Measurements from ENCODE around the gene STAB2.

STAB2 gene

DNA sequence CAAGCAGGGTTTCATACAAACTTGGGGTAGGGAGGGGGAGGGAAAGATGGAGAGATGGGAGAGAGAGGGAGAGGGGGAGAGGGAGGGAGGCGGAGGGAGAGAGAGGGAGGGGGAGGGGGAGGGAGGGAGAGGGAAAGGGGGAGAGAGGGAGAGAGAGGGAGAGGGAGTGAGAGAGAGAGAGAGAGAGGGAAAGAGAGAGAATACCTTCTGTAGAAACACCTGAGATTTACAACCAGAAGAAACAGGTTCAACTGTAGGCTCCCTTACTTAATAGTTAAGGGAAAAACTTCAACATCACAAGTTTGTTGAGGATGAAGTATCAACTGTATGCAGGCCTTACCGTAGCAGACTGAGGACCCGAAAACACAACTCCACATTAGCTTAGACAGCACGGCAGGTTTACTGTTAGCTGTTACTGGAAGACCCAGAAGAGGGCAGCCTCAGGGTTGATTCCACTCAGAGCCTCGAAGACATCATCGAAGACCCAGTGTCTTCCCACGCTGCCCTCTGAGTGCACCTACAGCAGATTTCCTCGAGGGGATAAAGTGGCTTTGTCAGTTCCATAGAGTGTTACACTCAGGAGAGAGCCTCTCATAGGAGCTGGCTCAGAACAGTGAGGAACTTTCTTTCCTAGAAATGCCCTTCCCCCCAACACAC is 181.5 kb downstream of the STAB2 start:
- Histone ChIP-seq H3K9ac (ENCODE audit: low read length) (no peak overlapping the region), H3K9me2 (ENCODE audit: low read depth, low read length) (no peaks in the 10 kb centered on the region), H3K4me1 (ENCODE audit: insufficient read depth, low read length, severe bottlenecking) (no peaks in the 10 kb centered on the region), H3F3A (ENCODE audit: insufficient read depth, low read length) (no peaks in the 10 kb centered on the region), H3K9me3 (ENCODE audit: low read length) (no peaks in the 10 kb centered on the region), H4K20me1 (ENCODE audit: insufficient read depth, low read length) (no peaks in the 10 kb centered on the region), H3K4me3 (ENCODE audit: low read depth, low read length, poor library complexity, severe bottlenecking) (no peak overlapping the region), H2AFZ (ENCODE audit: low read length) (no peak overlapping the region), H3K36me3 (ENCODE audit: insufficient read depth, low read length) (no peaks in the 10 kb centered on the region), H3K4me2 (ENCODE audit: low read length) (no peak overlapping the region), H3K27me3 (ENCODE audit: insufficient read depth, low read length) (no peaks in the 10 kb centered on the region), H3K27ac (ENCODE audit: low read depth, low read length, poor library complexity, severe bottlenecking) (no peak overlapping the region), H3K79me2 (ENCODE audit: insufficient read depth, low read length) (no peaks in the 10 kb centered on the region)
- TF ChIP-seq, protein P1, sequence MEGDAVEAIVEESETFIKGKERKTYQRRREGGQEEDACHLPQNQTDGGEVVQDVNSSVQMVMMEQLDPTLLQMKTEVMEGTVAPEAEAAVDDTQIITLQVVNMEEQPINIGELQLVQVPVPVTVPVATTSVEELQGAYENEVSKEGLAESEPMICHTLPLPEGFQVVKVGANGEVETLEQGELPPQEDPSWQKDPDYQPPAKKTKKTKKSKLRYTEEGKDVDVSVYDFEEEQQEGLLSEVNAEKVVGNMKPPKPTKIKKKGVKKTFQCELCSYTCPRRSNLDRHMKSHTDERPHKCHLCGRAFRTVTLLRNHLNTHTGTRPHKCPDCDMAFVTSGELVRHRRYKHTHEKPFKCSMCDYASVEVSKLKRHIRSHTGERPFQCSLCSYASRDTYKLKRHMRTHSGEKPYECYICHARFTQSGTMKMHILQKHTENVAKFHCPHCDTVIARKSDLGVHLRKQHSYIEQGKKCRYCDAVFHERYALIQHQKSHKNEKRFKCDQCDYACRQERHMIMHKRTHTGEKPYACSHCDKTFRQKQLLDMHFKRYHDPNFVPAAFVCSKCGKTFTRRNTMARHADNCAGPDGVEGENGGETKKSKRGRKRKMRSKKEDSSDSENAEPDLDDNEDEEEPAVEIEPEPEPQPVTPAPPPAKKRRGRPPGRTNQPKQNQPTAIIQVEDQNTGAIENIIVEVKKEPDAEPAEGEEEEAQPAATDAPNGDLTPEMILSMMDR (IDR thresholded peaks at IDR 0.05; ENCODE audit: low read length), result no peak
- TF ChIP-seq EZH2 (IDR thresholded peaks at IDR 0.05; ENCODE audit: borderline replicate concordance, low read length), result no peak

DNA sequence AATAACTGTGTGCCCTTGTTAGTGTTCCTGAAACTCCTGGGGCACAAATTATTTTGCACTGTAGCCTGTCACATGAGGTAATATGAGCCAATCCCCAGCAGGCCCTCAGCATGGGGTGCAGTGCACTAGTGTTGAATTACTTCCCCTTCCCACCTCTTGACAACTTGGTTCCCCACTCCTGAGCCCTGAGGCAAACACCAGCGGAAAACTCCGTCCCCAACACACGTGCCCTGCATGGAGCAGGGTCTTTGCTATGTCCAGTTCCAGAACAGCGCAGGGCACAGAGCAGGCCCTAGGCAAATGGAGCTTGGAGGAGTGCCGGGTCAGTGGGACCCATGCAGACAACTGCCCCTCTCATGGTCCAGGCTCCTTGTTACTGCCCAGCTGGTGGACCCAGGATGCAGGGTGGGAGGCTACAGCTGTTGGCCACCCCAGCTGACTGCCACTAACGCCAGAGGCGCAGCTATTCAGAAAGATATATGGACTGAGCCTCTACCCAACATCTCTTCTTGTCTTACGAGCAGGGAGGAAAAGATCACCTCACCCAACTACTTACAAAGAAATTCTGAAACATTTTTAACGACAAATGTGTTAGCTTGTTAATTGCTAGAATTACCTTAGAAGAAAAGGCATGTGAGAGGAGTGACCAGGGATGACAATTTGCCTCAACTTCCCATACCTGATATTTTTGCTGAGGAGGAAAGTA is 182.3 kb downstream of the STAB2 start:
- Histone ChIP-seq H3K9ac (ENCODE audit: low read length) (no peak overlapping the region), H3K9me2 (ENCODE audit: low read depth, low read length) (no peaks in the 10 kb centered on the region), H3K27ac (ENCODE audit: low read depth, low read length, poor library complexity, severe bottlenecking) (no peak overlapping the region), H3K79me2 (ENCODE audit: insufficient read depth, low read length) (no peaks in the 10 kb centered on the region), H3K36me3 (ENCODE audit: insufficient read depth, low read length) (no peaks in the 10 kb centered on the region), H3K4me2 (ENCODE audit: low read length) (no peak overlapping the region), H3F3A (ENCODE audit: insufficient read depth, low read length) (no peaks in the 10 kb centered on the region), H2AFZ (ENCODE audit: low read length) (no peak overlapping the region), H3K27me3 (ENCODE audit: insufficient read depth, low read length) (no peaks in the 10 kb centered on the region), H3K4me1 (ENCODE audit: insufficient read depth, low read length, severe bottlenecking) (no peaks in the 10 kb centered on the region), H3K4me3 (ENCODE audit: low read depth, low read length, poor library complexity, severe bottlenecking) (no peak overlapping the region), H3K9me3 (ENCODE audit: low read length) (no peaks in the 10 kb centered on the region), H4K20me1 (ENCODE audit: insufficient read depth, low read length) (no peaks in the 10 kb centered on the region)
- no peak for TF ChIP-seq EZH2 (IDR thresholded peaks at IDR 0.05; ENCODE audit: borderline replicate concordance, low read length)
- TF ChIP-seq, protein P1 (IDR thresholded peaks at IDR 0.05; ENCODE audit: low read length), result no peak

DNA sequence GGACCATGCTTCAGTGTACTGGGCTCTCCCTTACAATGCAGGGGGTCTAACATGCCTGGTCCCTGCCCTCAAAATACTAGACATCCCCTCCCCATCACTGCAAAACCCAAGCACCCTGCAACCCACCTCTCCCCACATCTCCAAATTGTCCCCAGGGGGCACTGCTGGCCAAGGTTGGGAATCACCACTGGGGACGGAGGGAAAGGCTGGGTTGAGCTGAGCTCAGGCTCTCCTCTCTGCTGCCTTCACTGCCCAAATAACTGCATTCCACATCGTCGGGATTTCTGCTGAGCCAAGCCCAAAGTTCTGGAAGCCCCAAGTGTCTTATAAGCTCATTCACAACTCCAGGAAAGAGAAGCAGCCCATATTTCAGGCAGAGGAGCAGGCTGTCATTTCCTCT is 184.4 kb downstream of the STAB2 start:
- Histone ChIP-seq H3K36me3 (ENCODE audit: insufficient read depth, low read length) (no peaks in the 10 kb centered on the region), H3K4me3 (ENCODE audit: low read depth, low read length, poor library complexity, severe bottlenecking) (no peak overlapping the region)

More for the DNA sequence above, 184.4 kb downstream of the STAB2 start:
- Histone ChIP-seq H3K4me1 (ENCODE audit: insufficient read depth, low read length, severe bottlenecking) (no peaks in the 10 kb centered on the region), H3K4me2 (ENCODE audit: low read length) (no peak overlapping the region), H4K20me1 (ENCODE audit: insufficient read depth, low read length) (no peaks in the 10 kb centered on the region), H3K27ac (ENCODE audit: low read depth, low read length, poor library complexity, severe bottlenecking) (no peak overlapping the region), H3K9ac (ENCODE audit: low read length) (no peak overlapping the region), H3F3A (ENCODE audit: insufficient read depth, low read length) (no peaks in the 10 kb centered on the region), H2AFZ (ENCODE audit: low read length) (no peak overlapping the region), H3K79me2 (ENCODE audit: insufficient read depth, low read length) (no peaks in the 10 kb centered on the region), H3K27me3 (ENCODE audit: insufficient read depth, low read length) (no peaks in the 10 kb centered on the region), H3K9me2 (ENCODE audit: low read depth, low read length) (no peaks in the 10 kb centered on the region), H3K9me3 (ENCODE audit: low read length) (no peaks in the 10 kb centered on the region)
- no peak for TF ChIP-seq EZH2 (IDR thresholded peaks at IDR 0.05; ENCODE audit: borderline replicate concordance, low read length)
